Adrenal gland (tissue), 12 donors: ENCODE results near the gene SYT13. TPM values are rescaled to one million over a fixed set of nuclear protein-coding genes. Genes with fewer than 3 reads are reported as not detected.

Experiments
- DNase-seq, 7 donors: peaks; one replicate each; pipeline ENCODE4 v3.0.0-alpha.2; 2019 to 2020
- H3K27ac ChIP-seq, 5 donors: fragments of 200-600 bp; sonication (generic) in 4 of 5; 1 replicate in 3 of 5; 2 replicates in 2 of 5; pipeline versions ENCODE4 v1.5.1 to v1.8.0; 2016 to 2020; ENCODE audit warnings: mild to moderate bottlenecking in 1 of 5
- H3K27me3 ChIP-seq: fragments of 200-600 bp; 2 replicates; pipeline ENCODE4 v1.8.0; 2021
- H3K36me3 ChIP-seq, 2 donors: fragments of 200-600 bp; replicated peaks in 1 of 2; 1 replicate in 1 of 2; 2 replicates in 1 of 2; pipeline versions ENCODE4 v1.5.1 to v1.8.0; 2018 to 2022
- H3K4me1 ChIP-seq, 2 donors: fragments of 200-600 bp; replicated peaks in 1 of 2; 1 replicate in 1 of 2; 2 replicates in 1 of 2; pipeline versions ENCODE4 v1.5.1 to v1.8.0; 2018 to 2021
- H3K4me3 ChIP-seq, 4 donors: fragments of 200-600 bp; sonication (generic) in 3 of 4; one replicate each; pipeline ENCODE4 v1.5.1; 2016 to 2018
- H3K9me3 ChIP-seq, 3 donors: fragments of 200-600 bp; sonication (generic) in 1 of 3; replicated peaks in 1 of 3; 1 replicate in 2 of 3; 2 replicates in 1 of 3; pipeline versions ENCODE4 v1.5.1 to v1.8.0; 2016 to 2021
- POLR2A ChIP-seq, 2 donors: fragments of 450-650 bp; IDR thresholded peaks; one replicate each; pipeline ENCODE4 v1.6.1; 2017; ENCODE audit warnings: antibody characterized with exemption in 2 of 2, mild to moderate bottlenecking in 2 of 2, moderate library complexity in 1 of 2
- WGBS, 4 donors: extraction: QIAGEN DNeasy Blood & Tissue Kit in 2 of 4; methylation state at CpG; one replicate each; pipeline versions ENCODE4 v1.1.5 to v1.1.7; 2013 to 2017; 5-methylcytosine and 5-hydroxymethylcytosine counted together
- intact Hi-C, 2 donors: fragments of 100-400 bp; cut with DNase I; formaldehyde crosslinking; loops; one replicate each; pipeline versions ENCODE4 v1.14.1 to v1.15.0; 2022 to 2023
- polyA plus RNA-seq, 3 donors: library from polyadenylated mRNA; stranded (reverse); fragments of 200-250 nt in 2 of 3; fragments of 350-450 nt in 1 of 3; fragmentation: Illumina TruSeq in 1 of 3; extraction: RNeasy Lipid Tissue Mini Kit (QIAGEN cat#74804) in 1 of 3; gene quantifications; one replicate each; pipeline ENCODE4 v1.2.3, GENCODE V29; 2013 to 2014
- total RNA-seq, 9 donors: library from RNA; depleted of rRNA in 4 of 9; stranded (reverse); fragments of >200 nt in 4 of 9; fragments of 120-200 nt in 1 of 9; fragmentation: NEBNext Ultra II Directional in 1 of 9; extraction: Animal tissue kit (Norgen Biotek cat#: 25700) in 1 of 9; gene quantifications; one replicate each; pipeline versions ENCODE4 v1.1.0 to v1.2.4, GENCODE V29; 2013 to 2023
- TF ChIP-seq, protein P1 (sequence below), 6 experiments: fragments of 450-650 bp in 4 of 6; fragments of 200-600 bp in 2 of 6; sonication (generic) in 1 of 6; IDR thresholded peaks; 1 replicate in 5 of 6; 2 replicates in 1 of 6; pipeline versions ENCODE4 v1.5.1 to v1.8.0; 2016 to 2021; ENCODE audit warnings: antibody characterized with exemption in 6 of 6, mild to moderate bottlenecking in 2 of 6, moderate library complexity in 1 of 6
- donor health status: healthy with polysubstance abuse.
- donor health status: Bipolar disorder and iron deficiency.
- donor health status: DM: yes; HTN: yes; CAD: no.
- donor health status: DM: no; HTN: no; CAD: no.
- donor health status: DM: no; HTN: no; CAD: no.
- donor health status: DM: yes; HTN: yes; CAD: no.

SYT13 gene
- total and polyA plus RNA-seq, 12 donors: 0.50 to 6.6 (median 2.7) TPM; not detected in 4

DNA sequence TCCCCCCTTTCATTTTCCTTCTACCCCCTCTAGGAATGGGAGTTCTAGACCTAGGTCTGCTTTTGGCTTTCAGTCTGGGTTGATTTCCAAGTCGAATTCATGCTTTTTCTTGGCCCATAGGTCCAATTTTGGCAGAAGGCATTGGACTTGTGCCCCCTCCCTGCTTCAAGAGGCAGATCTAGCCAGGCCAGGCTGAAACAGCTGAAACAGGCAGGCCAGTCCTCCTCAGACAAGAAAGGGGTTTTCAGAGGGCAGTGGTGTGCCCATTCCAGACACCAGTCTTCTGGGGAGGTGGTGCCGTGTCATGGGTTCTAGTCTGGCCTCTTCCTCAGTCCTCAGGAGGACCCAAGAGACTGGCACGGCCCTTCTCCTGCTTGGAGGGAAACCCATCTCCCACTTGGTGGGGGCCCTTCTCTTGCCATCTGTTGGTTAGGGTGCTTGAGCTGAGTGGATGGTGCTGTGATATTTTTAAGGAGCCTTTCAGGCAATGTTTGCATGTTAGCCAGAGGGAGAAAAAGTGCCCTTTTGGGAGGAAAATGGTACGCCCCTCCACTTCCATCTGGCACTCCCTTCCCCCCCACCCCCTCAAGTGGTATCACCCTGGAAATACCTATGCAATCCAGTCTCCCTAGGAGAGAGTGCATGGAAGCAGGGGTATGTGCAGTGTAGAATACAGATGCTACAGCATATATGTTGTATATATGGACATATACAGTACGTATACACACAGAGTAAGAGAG, 53.6 kb downstream of the SYT13 start:
- Histone ChIP-seq H3K36me3 (peaks cover 0 to 4% of the 10 kb centered on the region in 2 donors), H3K4me3 (no peak overlapping the region), H3K27me3 (no peaks in the 10 kb centered on the region), H3K27ac (no peak overlapping the region), H3K9me3 (no peaks in the 10 kb centered on the region), H3K4me1 (no peaks in the 10 kb centered on the region)
- WGBS, 4 donors: 86 to 92% (median 90%) methylated on average over 4 to 5 of the region's 5 CpGs
- no peak for DNase-seq
- intact Hi-C loops: no loop called here
- TF ChIP-seq, protein P1, sequence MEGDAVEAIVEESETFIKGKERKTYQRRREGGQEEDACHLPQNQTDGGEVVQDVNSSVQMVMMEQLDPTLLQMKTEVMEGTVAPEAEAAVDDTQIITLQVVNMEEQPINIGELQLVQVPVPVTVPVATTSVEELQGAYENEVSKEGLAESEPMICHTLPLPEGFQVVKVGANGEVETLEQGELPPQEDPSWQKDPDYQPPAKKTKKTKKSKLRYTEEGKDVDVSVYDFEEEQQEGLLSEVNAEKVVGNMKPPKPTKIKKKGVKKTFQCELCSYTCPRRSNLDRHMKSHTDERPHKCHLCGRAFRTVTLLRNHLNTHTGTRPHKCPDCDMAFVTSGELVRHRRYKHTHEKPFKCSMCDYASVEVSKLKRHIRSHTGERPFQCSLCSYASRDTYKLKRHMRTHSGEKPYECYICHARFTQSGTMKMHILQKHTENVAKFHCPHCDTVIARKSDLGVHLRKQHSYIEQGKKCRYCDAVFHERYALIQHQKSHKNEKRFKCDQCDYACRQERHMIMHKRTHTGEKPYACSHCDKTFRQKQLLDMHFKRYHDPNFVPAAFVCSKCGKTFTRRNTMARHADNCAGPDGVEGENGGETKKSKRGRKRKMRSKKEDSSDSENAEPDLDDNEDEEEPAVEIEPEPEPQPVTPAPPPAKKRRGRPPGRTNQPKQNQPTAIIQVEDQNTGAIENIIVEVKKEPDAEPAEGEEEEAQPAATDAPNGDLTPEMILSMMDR (IDR thresholded peaks at IDR 0.05): no peak
- no peak for TF ChIP-seq POLR2A (IDR thresholded peaks at IDR 0.05)

DNA sequence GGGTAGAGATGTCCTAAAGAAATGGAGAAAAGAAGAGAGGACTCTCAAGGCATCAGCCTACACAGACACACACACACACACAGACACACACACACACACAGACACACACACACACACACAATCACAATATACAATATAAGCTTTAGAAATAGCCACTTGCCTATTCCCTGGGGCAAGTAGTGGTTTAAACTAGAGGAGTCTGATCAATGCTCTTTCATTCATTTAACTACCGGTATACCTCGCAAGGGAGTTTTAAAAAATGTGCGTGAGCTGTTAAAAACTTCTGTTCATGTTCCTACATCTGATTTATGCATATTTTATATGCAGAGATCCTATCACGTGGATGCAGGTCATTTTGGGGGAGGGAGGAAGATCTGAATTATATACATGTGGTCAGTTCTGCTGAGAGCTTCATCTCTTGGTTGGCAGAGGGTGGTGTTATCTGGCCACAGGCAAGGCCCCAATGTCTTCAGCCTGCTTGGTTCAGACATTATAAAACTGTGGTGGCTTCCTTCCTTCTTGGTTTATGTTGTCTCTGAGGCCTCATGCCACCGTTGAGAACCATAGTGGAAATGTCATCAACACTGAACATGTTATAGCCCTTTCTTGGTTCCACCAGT, 56.6 kb downstream of the SYT13 start:
- H3K4me1 ChIP-seq: no peaks in the 10 kb centered on the region
- H3K27ac ChIP-seq: no peak overlapping the region
- intact Hi-C loops: no loop called here
- no peak for DNase-seq
- no peak overlapping the region for H3K4me3 ChIP-seq
- peaks cover 0 to 25% of the 10 kb centered on the region in 2 donors for H3K36me3 ChIP-seq
- TF ChIP-seq, protein P1 (IDR thresholded peaks at IDR 0.05): no peak
- TF ChIP-seq POLR2A (IDR thresholded peaks at IDR 0.05): no peak
- 85 to 89% (median 88%) methylated on average over 5 of the region's 5 CpGs for WGBS, 4 donors
- H3K9me3 ChIP-seq: no peaks in the 10 kb centered on the region
- H3K27me3 ChIP-seq: no peaks in the 10 kb centered on the region

DNA sequence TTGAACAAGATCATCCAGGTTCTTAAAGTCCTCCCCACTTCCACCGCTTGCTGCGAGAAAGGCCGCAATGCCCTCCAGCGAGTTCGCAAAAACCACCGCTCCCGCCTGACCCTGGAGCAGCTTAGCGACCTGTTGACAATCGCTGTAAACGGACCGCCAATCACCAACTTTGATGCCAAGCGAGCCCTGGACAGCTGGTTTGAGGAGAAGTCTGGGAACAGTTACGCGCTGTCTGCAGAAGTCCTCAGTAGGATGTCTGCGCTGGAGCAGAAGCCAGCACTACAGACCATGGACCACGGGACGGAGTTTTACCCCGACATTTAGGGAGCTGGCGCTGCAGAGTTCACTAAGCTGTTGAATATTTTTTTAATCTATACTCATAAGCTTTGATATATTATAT, 58.3 kb downstream of the SYT13 start:
- WGBS, 4 donors: 97 to 99% (median 98%) methylated on average over 15 to 19 of the region's 19 CpGs
- Histone ChIP-seq H3K27ac (no peak overlapping the region), H3K36me3 (peaks cover 0 to 25% of the 10 kb centered on the region in 2 donors), H3K9me3 (no peaks in the 10 kb centered on the region), H3K4me3 (no peak overlapping the region), H3K27me3 (no peaks in the 10 kb centered on the region), H3K4me1 (no peaks in the 10 kb centered on the region)
- DNase-seq: no peak
- intact Hi-C loops: no loop called here
- TF ChIP-seq, protein P1 (IDR thresholded peaks at IDR 0.05): no peak
- no peak for TF ChIP-seq POLR2A (IDR thresholded peaks at IDR 0.05)

DNA sequence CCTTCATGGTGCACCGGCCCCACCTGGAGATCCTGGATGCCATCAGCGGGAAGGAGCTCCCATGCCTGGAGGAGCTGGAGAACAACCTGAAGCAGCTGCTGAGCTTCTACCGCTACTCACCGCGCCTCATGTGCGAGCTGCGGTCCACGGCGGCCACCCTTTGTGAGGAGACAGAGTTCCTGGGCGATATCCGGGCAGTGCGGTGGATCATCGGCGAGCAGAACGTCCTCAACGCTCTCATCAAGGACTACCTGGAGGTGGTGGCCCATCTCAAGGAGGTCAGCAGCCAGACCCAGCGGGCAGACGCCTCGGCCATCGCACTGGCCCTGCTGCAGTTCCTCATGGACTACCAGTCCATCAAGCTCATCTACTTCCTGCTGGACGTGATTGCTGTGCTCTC, 59.2 kb downstream of the SYT13 start:
- intact Hi-C loops: no loop called here
- TF ChIP-seq, protein P1 (IDR thresholded peaks at IDR 0.05): no peak
- TF ChIP-seq POLR2A (IDR thresholded peaks at IDR 0.05): no peak
- Histone ChIP-seq H3K27ac (no peak overlapping the region), H3K27me3 (no peaks in the 10 kb centered on the region), H3K36me3 (peaks cover 0 to 25% of the 10 kb centered on the region in 2 donors), H3K9me3 (no peaks in the 10 kb centered on the region), H3K4me3 (no peak overlapping the region), H3K4me1 (no peaks in the 10 kb centered on the region)
- 97 to 99% (median 98%) methylated on average over 11 to 21 of the region's 21 CpGs for WGBS, 4 donors
- DNase-seq: no peak
